Testis (tissue), 2 donors: Measurements from ENCODE around the gene GSTCD.

Experiments
- CTCF ChIP-seq, 3 experiments: fragments of 450-650 bp in 2 of 3; fragments of 200-600 bp in 1 of 3; sonication (generic) in 1 of 3; IDR thresholded peaks; one replicate each; pipeline ENCODE4 v1.5.1; 2016 to 2019; ENCODE audit warnings: antibody characterized with exemption in 3 of 3, mild to moderate bottlenecking in 2 of 3, moderate library complexity in 1 of 3
- POLR2A ChIP-seq: fragments of 450-650 bp; IDR thresholded peaks from one replicate; pipeline ENCODE4 v1.6.1; 2017; ENCODE audit warnings: antibody characterized with exemption, mild to moderate bottlenecking, moderate library complexity

- TF ChIP-seq POLR2A (no peak), CTCF (IDR thresholded peaks at IDR 0.05) (no peak)
Measured at GRCh38 chr4:105659190-105659589, 49.4 kb upstream of the GSTCD start.
